Stimulated activated CD4-positive, alpha-beta T cell treated with anti-CD3 and anti-CD28 coated beads, Interleukin-4, amount 100 ng/mL, for 48 hours (primary cell): ENCODE results near the gene TMEM120A.

Experiments used
- DNase-seq, 2 donors: peaks; one replicate each; pipeline ENCODE4 v3.0.0-alpha.2; 2020; ENCODE audit warnings: low read depth in 2 of 2

Gene TMEM120A

DNA sequence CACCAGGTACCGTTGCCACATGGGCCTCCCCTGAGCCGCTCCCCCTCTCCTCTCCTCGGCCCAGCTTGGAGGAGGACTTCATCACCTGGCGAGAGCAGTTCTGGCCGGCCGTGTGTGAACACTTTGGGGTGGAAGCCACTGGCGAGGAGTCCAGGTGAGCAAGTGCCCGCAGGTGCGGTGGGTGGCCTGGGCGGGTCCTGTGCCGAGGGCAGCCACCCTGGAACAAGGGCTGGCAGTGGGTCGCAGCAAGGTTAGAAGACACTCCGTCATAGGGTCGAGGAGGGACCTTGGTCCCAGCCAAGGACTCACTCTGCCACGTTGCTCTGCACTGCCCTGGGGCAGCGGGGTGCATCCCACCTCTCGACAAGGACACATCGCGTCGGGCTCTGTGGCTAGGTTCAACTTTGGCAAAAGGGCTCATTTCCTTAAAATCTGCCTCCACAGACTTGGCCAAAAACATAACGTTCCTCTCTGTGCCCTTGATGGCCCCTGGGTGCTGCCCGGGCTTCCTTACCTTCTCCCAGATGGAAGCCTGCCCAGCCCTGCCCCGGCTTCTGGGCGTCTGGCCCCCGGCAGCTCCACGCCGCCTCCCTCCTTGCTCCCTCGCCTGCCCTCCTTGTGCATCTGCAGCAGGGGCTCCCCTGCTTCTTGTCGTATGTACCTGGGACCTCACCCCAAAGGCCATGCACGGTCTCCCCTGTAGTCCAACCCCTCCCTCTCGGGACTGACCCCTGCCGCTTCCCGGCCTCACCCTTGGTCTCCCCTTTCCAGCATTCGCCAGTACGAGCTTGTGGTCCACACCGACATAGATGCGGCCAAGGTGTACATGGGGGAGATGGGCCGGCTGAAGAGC lies 12.7 kb downstream of the TMEM120A start:
- DNase-seq = no peak

DNA sequence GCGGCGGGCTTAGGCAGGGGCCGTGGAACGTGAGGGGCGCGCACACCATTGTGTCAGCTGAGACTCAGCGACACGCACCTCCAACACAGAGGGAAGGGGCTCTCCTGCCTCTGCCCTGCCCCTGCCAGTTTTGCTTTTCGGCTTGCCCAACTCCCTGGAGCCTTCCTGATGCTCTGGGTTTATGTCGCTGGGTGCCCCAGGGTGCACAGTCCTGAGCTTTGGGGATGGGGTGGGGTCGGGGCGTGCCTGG lies 13.3 kb downstream of the TMEM120A start:
- no peak for DNase-seq

DNA sequence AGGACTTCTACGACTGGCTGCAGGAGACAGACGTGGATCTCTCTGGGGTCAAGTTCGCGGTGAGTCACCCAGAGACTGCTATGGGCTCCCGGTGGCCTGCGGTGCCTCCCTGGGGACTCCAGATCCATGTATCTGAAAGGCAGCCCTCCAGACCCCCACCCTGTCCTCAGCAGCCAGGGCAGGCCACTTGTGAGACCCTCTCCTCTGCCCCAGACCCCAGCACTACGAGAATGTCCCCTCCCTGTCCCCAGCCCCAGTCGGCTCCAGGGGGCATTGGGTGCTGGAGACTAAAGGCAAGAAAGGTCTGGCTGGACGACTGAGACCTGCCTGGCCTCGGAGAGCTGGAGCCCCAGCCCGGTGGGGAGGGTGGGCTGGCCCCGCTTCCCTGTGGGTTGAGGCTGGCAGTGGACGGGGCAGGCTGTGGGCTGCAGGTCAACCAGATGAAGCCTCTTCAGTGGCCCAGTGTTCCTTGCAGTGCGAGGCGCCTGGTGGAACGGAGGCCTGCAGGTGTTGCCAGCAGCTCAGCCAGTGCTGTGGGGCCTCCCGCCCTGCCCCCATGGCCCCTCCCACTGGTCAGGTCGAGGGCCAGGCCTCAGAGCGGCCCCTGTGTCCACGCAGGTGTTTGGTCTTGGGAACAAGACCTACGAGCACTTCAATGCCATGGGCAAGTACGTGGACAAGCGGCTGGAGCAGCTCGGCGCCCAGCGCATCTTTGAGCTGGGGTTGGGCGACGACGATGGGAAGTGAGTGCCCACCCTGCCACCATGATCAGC lies 13.8 kb downstream of the TMEM120A start:
- no peak for DNase-seq

DNA sequence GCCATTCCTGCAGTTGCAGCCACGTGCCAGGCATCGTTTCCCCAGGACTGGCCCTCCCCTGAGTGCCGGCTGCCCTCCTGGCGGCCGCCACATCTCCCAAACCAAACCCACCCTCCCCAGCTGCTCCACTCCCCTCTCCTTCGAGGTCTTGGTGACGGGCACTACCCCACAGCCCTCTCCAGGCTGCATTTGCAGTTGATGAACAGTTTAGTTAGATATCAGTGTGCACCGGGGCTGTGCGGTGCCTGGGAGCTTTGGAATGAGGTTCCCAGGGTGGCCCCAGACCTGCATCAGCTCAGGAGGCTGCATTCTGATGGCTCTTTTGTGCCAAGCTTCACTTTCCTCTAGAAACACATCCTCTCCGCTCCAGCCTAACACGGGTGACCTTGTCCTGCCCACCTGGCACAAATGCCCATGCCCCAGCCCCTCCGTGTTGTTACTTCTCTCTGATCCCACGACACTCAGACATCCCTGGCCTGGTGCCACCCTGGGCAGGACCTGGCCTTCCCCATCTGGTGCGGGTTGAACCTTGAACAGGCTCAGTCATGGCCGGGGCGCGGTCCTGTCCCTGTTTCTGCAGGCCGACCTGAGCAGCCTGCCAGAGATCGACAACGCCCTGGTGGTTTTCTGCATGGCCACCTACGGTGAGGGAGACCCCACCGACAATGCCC lies 14.5 kb downstream of the TMEM120A start:
- no peak for DNase-seq

DNA sequence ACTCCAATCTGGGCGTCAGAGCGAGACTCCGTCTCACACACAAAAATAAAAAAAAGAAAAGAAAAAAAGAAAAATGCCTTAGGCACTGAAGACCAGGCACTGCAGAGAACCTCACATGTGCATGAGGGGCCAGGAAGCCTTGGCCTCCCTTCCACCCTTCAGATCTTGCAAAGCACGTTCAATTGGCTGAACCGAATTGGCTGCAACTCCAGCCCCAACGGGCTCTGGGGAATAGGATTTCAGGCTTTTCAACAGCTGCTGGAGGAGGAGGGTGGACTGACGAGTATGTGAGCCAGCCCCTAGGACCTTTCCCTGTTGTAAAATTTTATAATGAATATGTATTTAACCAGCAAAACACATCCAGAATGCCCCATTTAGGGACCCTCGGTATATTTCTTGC lies 16.7 kb downstream of the TMEM120A start:
- DNase-seq = no peak

DNA sequence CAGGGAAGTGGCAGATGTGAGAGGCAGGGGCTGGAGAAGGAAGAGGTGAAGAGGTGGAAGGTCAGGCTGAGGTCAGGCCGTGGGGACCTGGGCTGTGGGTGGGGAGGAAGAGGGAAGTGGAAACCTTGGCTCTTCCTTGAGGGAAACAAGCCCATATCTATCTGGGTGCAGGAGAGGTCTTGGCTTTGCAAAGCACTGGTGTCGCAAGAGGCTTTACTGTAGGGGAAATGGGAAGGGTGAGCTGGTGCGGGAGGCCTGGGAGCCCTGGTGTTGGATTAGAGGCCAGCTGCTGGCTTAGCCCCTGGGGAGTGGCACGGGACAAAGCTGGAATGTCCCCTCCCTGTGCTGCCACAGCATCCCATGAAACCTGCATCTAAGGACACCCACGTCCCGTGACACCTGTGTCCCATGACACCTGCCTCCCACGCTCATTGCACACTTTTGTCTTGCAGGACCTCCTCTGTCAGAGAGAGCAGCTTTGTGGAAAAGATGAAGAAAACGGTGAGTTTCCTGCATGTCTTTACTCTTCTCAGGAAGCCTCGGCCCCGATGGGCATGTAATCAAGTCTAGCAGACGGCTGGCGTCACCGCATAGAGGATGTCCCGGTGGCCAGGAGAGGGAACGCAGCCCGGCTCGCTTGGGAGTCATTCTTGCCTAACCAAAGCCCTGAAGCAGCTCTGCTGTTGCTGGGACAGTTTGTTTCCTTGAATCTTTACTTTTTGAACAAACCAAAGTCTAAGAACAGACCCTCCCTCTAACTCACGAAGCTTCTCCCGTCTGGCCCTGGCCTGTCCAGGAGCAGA lies 22.2 kb downstream of the TMEM120A start:
- DNase-seq = no peak

DNA sequence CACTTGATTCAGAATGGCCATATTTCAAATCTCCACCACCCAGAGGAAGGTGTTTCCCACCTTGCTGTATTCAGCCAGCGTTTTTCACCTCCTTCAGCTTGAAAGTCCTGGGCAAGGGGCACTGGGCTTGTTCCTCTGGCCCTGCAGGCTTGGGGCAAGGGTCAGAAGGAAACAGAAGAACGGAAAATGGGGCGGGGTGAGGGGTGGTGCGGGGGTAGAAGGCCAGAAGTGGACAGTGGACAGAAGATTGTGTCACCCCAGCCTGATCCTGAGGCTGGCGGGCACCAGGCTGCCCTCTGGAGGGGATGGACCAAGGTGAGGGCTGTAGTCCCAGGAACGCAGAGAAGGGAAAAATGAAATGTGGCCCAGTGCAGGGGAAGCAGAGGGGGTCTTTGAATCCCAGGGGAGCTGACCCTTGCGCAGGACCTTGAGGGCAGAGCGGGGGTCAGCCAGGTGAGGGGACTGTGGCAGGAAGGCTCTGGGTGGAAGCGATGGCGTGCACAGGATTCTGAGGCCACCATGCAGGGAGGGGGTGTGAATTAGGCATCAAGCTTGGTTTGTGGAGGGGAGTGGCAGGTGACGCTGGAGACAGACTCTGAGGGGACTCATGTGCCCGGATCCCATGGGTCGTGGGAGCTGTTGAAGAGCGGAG lies 23.0 kb downstream of the TMEM120A start:
- no peak for DNase-seq

DNA sequence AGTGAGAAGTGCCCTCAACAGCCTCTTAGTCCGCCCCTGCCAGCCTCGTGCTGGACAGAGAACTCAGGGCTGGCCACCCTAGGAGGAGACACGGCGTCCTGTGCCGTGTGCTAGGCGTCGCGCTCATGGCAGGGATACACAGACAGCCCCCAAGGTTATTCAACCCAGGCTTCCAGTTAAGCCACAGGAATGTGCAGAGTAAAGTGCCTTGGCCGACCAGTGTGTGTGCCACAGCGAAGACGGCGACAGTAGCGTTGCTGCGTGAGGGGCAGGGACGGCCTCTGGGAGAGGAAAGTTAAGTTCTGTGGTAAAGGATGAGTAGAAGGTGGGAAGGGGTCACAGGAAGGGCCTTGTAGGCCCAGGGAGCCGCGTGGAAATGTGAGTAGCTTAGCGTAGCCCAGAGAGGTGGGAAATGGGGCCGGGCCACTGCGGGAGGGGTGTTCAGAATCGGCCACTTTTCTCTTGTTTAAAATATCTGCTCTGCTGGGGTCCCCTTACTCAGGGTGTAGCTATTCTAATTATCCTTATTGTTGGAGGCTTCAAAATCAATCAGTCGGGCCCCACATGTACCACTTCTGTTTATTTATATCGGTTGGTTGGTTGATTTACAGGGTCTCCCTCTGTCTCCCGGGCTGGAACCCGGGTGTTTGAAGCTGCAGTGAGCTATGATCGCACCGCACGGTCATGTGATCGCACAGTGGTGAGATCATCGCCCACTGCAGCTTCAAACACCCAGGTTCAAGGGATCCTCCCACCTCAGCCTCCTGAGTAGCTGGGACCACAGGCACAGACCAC lies 24.5 kb downstream of the TMEM120A start:
- no peak for DNase-seq

DNA sequence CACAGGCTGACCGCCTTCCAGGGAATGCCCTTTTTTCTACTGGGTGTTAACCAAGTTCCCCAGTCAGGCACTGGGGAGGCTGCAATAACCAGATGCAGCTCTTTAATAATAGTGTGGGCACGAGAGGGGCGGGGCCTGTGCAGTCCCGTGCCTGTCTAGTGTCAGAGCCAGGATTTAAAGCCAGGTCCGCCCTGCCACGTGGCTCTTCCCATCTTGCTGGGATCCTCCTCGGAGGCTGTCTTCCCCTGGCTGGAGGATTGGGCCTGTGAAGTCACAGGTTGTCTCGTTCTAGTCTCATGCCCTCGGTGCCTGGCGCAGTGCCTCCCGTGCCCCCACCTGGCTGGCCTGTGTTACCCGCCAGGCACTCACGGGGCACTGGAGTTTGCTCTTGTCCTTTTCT lies 25.2 kb downstream of the TMEM120A start:
- no peak for DNase-seq

DNA sequence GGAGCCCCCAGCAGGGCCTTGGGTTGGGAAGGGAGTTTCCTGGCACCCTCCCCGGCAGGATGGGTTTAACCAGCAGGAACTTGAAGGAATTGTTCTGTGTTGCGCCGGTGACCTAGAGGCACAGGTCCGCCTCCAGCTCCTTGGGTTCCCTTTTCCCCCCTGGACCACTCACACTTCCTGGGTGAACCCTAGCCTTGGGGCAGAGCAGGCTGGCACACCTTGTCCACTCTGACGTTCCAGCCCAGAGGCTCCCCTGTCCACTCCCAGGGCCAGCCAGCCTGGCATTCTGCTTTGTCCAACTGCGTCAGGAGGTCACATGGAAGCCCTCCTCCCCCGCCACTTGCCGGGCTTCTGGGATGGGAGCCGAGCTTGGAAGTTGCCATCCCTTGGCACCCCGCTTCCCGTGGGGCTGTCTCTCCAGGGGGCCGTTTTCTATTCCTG lies 25.8 kb downstream of the TMEM120A start:
- DNase-seq = no peak

DNA sequence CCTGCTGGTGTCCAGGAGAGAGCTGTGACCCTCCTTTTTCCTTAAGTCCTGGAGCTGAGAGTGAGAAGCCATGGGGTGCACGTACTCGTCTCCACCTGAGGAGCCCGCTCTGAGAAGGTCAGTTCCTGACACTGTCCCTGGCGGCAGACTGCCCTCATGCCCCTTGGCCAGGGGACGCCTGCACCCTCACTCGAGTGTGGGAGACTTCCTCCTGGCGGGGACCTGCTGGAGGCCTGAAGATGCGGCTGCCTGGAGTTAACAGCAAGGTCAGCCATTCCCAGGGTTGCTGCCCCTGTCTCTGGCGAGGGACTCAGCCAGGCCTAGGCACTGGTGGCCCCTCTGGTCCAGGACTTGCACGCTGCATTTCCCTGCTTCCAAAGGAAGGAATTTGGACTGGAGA lies 26.4 kb downstream of the TMEM120A start:
- DNase-seq = no peak

DNA sequence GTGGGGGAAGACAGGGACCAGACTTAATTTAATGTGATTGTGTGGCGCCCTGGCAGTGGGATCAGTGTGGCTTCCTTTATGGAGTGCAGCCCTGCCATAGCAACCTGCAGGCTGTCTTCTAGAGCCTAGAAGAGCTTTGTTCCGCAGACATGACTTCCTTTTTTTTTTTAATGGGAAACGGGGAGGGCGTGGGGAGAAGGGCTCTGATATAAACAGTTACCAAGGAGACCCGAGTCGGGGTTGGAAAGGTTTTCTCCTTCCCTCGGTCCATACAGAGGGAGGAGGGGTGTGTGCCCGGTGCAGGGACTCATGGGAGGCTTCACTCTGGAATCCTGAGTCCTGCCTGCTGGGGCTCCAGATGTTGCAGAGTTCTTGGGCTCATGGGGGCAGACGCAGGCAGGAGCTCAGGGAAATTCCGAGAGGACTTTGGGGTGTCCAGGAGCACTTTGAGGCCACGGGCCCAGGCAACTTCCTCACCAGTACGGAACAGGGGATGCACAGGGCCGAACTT lies 26.9 kb downstream of the TMEM120A start:
- DNase-seq = no peak

DNA sequence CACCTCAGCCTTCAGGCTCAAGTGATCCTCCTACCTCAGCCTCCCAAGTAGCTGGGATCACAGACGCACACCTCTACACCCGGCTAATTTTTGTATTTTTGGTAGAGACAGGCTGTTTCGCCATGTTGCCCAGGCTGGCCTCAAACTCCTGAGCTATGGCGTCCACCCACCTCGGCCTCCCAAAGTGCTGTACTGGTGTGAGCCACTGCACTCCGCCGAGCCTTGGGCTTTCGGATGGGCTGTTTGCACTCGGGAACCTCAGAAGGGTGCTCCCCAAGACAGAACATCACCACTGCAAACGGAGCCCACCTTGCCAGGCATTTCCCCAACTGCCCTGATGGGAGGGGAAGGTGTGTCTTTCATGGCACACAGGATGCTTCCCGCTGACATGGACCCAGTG lies 27.3 kb downstream of the TMEM120A start:
- no peak for DNase-seq

DNA sequence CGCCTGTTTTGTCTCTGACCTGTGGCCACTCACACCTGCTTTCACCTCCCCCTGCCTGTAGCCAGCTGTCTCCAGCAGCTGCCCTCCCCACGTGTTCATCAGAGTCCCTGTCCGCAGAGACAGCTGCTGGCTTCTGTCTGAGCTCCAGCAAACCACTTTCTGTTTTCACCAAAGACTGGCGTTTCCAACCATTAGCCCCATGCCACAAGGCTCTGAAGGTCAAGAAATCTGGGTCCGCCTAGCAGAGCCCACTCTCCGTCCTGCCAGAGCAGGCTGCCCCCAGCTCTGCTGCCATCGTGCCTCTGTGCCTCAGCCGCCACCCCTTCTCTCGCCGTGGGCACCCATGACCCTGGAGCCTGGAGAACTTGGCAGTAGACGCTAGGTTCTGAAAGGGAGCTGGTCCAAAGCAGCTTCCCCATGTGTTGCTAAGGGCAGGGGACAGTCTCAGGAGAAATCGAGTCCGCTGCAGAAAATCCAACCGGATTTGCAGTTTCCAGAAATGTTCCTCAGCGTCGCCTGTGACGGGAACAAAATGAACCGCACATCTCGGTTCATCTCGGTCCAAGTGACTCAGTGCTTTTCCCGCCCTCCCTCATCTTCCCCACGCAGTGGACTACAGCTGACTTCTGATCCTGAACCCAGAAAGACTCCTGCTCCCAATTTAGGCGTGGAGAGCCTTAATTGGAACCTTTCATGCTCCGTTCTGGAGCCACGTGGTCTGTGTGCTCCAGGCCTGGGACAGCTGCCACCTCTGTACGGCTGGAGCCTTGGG lies 28.0 kb downstream of the TMEM120A start:
- DNase-seq = no peak

DNA sequence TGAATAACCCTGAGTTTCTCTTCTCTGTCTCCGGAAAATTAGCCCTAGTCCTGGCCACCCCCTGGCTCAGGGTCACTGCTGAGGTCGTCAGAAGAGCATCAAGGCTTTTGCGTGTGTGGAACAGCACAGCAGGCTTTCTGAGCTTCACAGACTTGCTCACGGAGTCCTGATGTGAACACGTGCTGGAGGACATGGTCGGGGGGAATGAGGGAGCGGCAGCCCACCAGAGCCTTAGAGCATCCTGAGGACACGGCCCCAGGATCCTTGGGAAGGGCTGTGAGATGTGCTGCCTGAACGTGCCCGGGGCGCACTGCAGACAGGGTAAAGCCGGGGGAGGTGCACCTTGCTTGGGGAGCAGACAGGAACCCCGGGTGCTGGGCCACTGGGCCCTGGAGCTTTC lies 28.8 kb downstream of the TMEM120A start:
- no peak for DNase-seq

DNA sequence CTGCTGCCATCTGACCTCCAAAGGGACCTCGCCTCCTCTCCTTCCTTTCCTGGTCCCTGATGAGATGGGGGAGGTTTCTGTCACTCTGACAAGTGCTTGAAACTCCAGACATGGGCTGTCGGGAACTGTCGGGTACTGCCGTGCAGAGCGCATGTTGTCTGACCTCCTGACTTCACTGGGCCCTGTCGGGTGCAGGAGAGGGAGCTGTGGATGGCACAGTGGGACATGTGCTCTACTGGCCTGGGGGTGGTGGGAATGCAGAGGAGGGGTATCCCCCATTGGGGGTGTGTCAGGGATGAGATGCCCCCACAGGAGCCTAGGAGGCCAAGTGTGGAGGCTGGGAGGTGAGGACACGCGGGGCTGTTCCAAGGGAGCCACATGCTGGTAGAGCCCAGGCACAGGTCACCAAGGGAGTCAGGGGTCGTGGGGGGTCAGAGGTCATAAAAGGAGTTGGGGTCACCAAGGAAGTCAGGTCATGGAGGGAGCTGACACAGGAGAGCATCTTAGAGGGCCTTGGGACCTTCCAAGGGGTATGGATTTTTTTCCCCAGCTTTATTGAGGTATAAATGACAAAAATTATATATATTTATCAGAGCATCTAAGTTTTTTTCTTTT lies 30.9 kb downstream of the TMEM120A start:
- DNase-seq = no peak

DNA sequence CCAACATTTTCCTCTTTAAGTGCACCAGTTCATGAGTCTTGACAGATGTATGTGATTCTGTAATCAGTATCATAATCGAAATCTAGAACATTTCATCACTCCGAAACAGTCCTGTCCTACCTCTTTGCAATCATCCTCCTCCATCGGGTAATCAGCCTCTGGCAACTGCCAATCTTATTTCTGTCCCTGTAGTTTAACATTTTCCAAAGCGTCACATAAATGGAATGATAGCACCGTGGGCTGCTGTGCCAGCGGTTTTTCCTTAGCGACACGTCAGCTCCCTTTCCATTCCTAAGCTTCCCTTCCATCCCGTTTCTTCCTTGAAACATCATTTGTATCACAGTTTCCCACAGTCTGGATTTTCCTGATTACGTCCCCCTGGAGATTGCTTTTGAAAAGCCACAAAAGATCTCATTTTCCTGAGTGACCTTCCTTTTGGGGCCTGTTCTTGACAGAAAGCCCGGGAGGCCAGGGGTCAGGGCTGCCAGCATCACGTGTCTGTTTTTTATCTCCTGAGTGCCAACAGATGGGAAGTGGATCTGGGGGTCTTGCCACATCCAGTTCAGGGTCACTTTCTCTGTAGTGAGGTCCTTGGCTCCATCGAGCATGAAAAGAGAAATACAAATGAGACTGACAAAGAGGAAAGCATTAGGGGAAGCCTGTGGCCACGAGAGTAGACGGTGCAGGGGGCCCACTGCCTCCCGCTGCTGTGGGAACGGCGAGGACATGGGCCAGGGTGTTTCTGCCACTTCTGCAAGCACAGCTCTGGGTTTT lies 31.6 kb downstream of the TMEM120A start:
- no peak for DNase-seq

DNA sequence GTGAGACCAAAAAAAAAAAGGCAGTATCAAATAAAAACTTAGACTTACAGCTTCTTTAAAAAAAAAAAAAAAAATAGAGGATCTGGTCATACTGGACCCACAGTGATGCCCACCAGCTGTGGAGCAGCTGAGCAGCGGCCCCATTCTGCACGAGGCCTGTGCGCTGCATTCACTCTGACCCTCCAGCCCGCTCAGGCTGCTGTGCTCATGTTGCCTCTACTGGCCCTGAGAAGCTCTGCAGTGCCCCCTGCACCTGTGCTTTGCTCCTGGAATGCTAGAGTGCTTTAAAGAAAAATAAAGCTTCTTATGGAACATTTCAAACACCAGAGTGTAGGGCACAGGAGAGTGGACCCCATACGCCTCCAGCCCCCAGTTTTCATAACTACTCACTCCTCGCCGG lies 33.2 kb downstream of the TMEM120A start:
- no peak for DNase-seq
